Activated T-helper 1 cell treated with anti-CD3 and anti-CD28 coated beads, Interleukin-2, amount 50 U/mL, for 16 hours (primary cell): ENCODE measurements around the gene GPATCH3.
A peak's percentile ranks its signal among the peaks of the same experiment; 100 is the strongest.
"Not testable (repeated sequence)": the region's sequence is repeated elsewhere in the genome, so short reads cannot be mapped to it uniquely, and the experiment has no call there.

Experiments used
- DNase-seq, 2 donors: peaks; one replicate each; pipeline ENCODE4 v3.0.0-alpha.2; 2020; ENCODE audit warnings: low read depth in 1 of 2, low spot score in 1 of 2

Gene GPATCH3

GRCh38 chr1:26913754-26914619 lies 13.7 kb upstream of the GPATCH3 start, which contains the start of gene NR0B2:
NR0B2 (minus strand) TSS chr1:26913975; CDS start chr1:26913940, 35 bp downstream.
- no peak for DNase-seq

DNA sequence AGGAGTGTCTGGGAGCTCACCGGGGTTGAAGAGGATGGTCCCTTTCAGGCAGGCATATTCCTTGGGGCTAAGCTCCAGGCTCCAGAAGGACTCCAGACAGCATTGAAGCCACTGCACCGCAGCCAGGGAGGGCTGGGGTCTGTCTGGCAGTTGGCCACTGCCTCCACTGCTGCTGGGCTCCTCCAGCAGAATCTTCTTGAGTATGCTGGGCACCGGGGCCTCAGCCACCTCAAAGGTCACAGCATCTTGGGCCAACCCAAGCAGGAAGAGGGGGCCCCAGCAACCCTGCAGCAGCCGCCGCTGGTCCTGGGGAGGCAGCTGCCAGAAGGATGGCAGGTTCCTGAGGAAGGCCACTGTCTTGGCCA lies 13.1 kb upstream of the GPATCH3 start:
- DNase-seq, result no peak

DNA sequence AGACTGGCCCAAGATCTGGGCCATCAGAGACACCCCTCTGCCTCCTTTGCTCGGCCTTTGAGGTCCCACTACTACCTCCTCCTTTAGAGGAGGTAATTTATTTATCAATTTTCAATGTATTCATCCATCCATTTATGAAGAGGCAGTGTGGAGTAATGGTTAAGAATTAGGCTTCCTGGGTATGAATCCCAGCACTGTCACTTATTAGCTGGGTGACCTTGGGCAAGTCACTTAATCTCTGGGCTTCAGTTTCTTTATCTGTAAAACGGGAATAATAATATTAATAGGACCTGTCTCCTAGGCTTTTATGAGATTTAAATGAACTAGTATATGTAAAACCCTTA lies 11.9 kb upstream of the GPATCH3 start:
- no peak for DNase-seq

DNA sequence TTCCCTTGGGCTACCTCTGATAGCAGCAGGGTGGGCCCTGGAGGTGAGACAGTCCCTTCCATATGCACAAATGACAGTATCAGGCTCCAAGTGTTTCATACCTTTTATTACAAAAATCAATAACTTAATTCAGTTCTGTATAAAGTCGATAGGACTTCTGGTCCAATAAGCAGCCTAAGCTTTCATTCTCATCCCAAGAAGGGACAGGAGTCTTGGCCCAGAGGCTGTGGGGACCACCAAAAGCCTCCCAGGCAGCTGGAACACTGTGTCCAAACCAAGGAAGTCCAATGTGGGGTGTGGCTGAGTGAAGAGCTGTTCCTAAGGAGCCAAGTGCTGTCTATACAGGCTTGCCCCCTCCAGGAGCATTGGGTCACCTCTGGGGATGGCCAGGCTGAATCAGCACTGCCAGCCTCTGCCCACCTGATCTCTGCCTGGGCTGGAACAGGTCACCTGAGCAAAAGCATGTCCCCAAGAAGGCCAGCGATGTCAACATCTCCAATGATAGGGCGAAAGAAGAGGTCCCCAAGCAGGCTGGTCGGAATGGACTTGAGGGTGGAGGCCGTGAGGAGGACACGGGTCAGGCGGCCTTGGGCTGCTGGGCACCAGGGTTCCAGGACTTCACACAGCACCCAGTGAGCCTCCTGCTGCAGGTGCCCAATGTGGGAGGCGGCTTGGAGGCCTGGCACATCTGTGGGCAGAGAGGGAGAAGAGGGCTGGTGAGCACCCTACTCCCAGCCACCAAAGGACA lies 11.3 kb upstream of the GPATCH3 start:
- no peak for DNase-seq

- DNase-seq, result no peak
Observed at GRCh38 chr1:26910343-26911160, 10.3 kb upstream of the GPATCH3 start.

DNA sequence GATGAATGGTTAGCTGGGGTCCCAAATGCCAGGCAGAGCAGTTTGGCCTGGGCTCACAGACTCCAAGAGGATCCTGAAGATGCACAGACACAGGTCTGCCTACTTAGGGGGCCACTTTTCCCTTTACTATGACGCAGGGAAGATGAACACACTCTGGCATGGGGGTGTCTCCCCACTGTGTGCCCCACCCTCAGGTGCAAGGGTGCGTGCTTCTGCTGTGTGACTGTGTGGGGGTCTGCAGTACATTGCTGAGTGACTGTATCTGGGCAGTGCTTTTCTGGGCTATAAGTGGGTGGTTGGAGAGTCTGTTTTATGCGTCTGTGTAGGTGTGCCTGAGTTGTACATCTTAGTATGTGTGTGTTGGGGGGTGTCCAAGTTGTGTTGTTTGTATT lies 9.7 kb upstream of the GPATCH3 start:
- no peak for DNase-seq

- DNase-seq, result no peak
Observed at GRCh38 chr1:26907071-26907917, 7.0 kb upstream of the GPATCH3 start.

DNA sequence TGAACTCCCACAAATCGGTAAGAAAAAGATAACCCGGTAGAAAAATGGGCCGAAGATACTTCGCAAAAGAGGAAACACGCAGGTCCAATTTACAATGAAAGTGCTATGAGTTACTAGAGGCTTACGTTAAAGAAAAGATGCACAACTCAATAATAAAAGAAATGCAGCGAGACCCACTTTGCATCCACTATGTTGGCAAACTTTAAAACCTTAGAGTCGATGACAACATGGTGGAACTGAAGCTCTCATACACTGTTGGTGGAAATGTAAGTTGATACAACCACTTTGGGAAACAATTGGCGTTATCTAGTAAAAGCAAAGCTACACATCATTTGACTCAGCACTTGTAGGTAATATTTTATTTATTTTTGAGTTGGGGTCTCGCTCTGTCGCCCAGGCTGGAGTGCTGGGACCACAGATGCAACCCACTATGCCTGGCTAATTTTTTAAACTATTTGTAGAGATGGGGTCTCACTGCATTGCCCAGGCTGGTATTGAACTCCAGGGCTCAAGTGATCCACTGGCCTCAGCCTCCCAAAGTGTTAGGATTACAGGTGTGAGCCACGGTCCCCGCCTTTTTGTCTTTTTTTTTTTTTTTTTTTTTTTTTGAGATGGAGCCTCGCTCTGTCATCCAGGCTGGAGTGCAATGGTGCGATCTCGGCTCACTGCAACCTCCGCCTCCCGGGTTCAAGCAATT lies 696 bp upstream of the GPATCH3 start:
- DNase-seq, result no peak

GRCh38 chr1:26897351-26897750 lies 2.9 kb downstream of the GPATCH3 start:
- DNase-seq, result no peak

- DNase-seq, result no peak
Observed at GRCh38 chr1:26894263-26894662, 6.0 kb downstream of the GPATCH3 start.

GRCh38 chr1:26890467-26890796 lies 9.8 kb downstream of the GPATCH3 start:
- no peak for DNase-seq

- DNase-seq, result peak; percentile 58 to 64
Observed at GRCh38 chr1:26889551-26890466, 10.5 kb downstream of the GPATCH3 start, which contains the start of gene GPN2. GPN2 (minus strand) TSS chr1:26890283; CDS start chr1:26890096, 187 bp downstream.

GRCh38 chr1:26888231-26888630 lies 12.0 kb downstream of the GPATCH3 start:
- DNase-seq, result no peak

GRCh38 chr1:26887125-26887524 lies 13.1 kb downstream of the GPATCH3 start:
- no peak for DNase-seq

GRCh38 chr1:26882696-26883463 lies 17.4 kb downstream of the GPATCH3 start:
- DNase-seq, result no peak

- DNase-seq, result not testable (repeated sequence)
Observed at GRCh38 chr1:26881611-26882010, 18.7 kb downstream of the GPATCH3 start.

DNA sequence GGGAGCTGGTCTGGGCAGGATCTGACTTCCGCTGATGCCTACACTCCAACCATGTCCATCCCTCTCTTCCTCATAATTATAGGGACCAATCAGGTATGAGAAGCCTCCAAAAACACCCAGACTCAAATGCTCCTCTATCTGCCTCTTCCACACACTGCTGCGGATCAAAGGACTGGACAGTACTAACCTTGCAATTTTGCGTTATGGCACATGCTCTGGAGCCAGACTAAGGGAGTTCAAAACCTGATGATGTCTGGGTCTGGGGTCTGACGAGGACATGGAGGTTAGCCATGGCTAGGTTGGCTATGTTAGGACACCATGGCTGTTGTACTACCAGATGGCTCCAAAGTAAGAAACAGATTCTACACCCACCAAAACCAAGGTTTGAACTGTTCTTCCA lies 20.5 kb downstream of the GPATCH3 start:
- no peak for DNase-seq

GRCh38 chr1:26877326-26877725 lies 22.9 kb downstream of the GPATCH3 start:
- DNase-seq, result no peak
